Uterus (tissue), 4 donors: ENCODE results near the gene FGF19. TPM values are rescaled to one million over a fixed set of nuclear protein-coding genes. Genes with fewer than 3 reads are reported as not detected.

Experiments
- DNase-seq, 2 donors: peaks; one replicate each; pipeline ENCODE4 v3.0.0-alpha.2; 2019 to 2020
- H3K27ac ChIP-seq, 2 donors: fragments of 200-600 bp; sonication (generic); 1 replicate in 1 of 2; 2 replicates in 1 of 2; pipeline ENCODE4 v1.5.1; 2016 to 2018
- H3K27me3 ChIP-seq, 2 donors: fragments of 200-600 bp; sonication (generic); one replicate each; pipeline ENCODE4 v1.5.1; 2018 to 2019; ENCODE audit warnings: control low read depth in 1 of 2
- H3K36me3 ChIP-seq, 2 donors: fragments of 200-600 bp; sonication (generic); one replicate each; pipeline ENCODE4 v1.5.1; 2019; ENCODE audit warnings: control low read depth in 1 of 2
- H3K4me1 ChIP-seq, 2 donors: fragments of 200-600 bp; sonication (generic); one replicate each; pipeline ENCODE4 v1.5.1; 2018 to 2019; ENCODE audit warnings: control low read depth in 1 of 2
- H3K4me3 ChIP-seq, 2 donors: fragments of 200-600 bp; sonication (generic); 1 replicate in 1 of 2; 2 replicates in 1 of 2; pipeline ENCODE4 v1.5.1; 2018 to 2019; ENCODE audit warnings: mild to moderate bottlenecking in 1 of 2
- H3K9me3 ChIP-seq, 2 donors: fragments of 200-600 bp; sonication (generic); one replicate each; pipeline ENCODE4 v1.5.1; 2019; ENCODE audit warnings: control low read depth in 1 of 2
- CTCF ChIP-seq, 4 experiments: fragments of 200-600 bp in 2 of 4; fragments of 450-650 bp in 2 of 4; sonication (generic) in 2 of 4; IDR thresholded peaks; one replicate each; pipeline ENCODE4 v1.5.1; 2016 to 2019; ENCODE audit warnings: antibody characterized with exemption in 4 of 4, mild to moderate bottlenecking in 2 of 4, moderate library complexity in 1 of 4
- POLR2A ChIP-seq, 2 donors: fragments of 450-650 bp; IDR thresholded peaks; one replicate each; pipeline ENCODE4 v1.6.1; 2016; ENCODE audit warnings: antibody characterized with exemption in 2 of 2, mild to moderate bottlenecking in 1 of 2, moderate library complexity in 1 of 2
- intact Hi-C: fragments of 100-400 bp; cut with DNase I; formaldehyde crosslinking; loops from one replicate; pipeline ENCODE4 v1.15.1; 2023; ENCODE audit warnings: low total_unique reads
- total RNA-seq, 4 donors: library from RNA; depleted of rRNA in 3 of 4; stranded (reverse); fragments of >200 nt in 3 of 4; gene quantifications; one replicate each; pipeline versions ENCODE4 v1.1.0 to v1.2.4, GENCODE V29; 2014 to 2023
- donor health status: DM: yes; HTN: yes; CAD: no.

The FGF19 gene
- total RNA-seq, 4 donors from 2014 or later: 0.97 TPM; not detected in 3

- Histone ChIP-seq H3K4me3 (no peak overlapping the region), H3K27me3 (no peaks in the 10 kb centered on the region), H3K36me3 (no peaks in the 10 kb centered on the region), H3K4me1 (no peaks in the 10 kb centered on the region), H3K9me3 (no peaks in the 10 kb centered on the region), H3K27ac (no peak overlapping the region)
- TF ChIP-seq POLR2A (IDR thresholded peaks at IDR 0.05) (no peak), CTCF (IDR thresholded peaks at IDR 0.05) (no peak)
- no peak for DNase-seq
- intact Hi-C loops: no loop called here
These were observed 11.6 kb upstream of the FGF19 start for GRCh38 chr11:69715446-69715845.

- no peak for DNase-seq
- no peaks in the 10 kb centered on the region for H3K36me3 ChIP-seq
- TF ChIP-seq CTCF (IDR thresholded peaks at IDR 0.05): no peak
- no peak for TF ChIP-seq POLR2A (IDR thresholded peaks at IDR 0.05)
- H3K4me3 ChIP-seq: no peak overlapping the region
- H3K27ac ChIP-seq: no peak overlapping the region
- no peaks in the 10 kb centered on the region for H3K9me3 ChIP-seq
- intact Hi-C loops: no loop called here
- H3K4me1 ChIP-seq: no peaks in the 10 kb centered on the region
- no peaks in the 10 kb centered on the region for H3K27me3 ChIP-seq
These were observed 8.3 kb upstream of the FGF19 start for GRCh38 chr11:69711822-69712801.

- intact Hi-C loops: no loop called here
- H3K9me3 ChIP-seq: no peaks in the 10 kb centered on the region
- no peak for DNase-seq
- H3K27me3 ChIP-seq: peaks cover 0 to 11% of the 10 kb centered on the region in 2 donors
- H3K36me3 ChIP-seq: no peaks in the 10 kb centered on the region
- TF ChIP-seq CTCF (IDR thresholded peaks at IDR 0.05) (no peak), POLR2A (IDR thresholded peaks at IDR 0.05) (no peak)
- H3K27ac ChIP-seq: no peak overlapping the region
- no peak overlapping the region for H3K4me3 ChIP-seq
- peaks cover 0 to 10% of the 10 kb centered on the region in 2 donors for H3K4me1 ChIP-seq
These were observed 5.0 kb upstream of the FGF19 start for GRCh38 chr11:69708736-69709401.

GRCh38 chr11:69707176-69707575 is 3.4 kb upstream of the FGF19 start:
- no peaks in the 10 kb centered on the region for H3K36me3 ChIP-seq
- DNase-seq: no peak
- peaks cover 0 to 23% of the 10 kb centered on the region in 2 donors for H3K27me3 ChIP-seq
- no peak overlapping the region for H3K4me3 ChIP-seq
- no peak overlapping the region for H3K27ac ChIP-seq
- TF ChIP-seq POLR2A (IDR thresholded peaks at IDR 0.05) (no peak), CTCF (IDR thresholded peaks at IDR 0.05) (no peak)
- H3K9me3 ChIP-seq: no peaks in the 10 kb centered on the region
- H3K4me1 ChIP-seq: peaks cover 0 to 15% of the 10 kb centered on the region in 2 donors
- intact Hi-C loops: no loop called here
